Prostate gland (tissue), 2 donors: ENCODE results near the gene CELF2.

Source experiments
- CTCF ChIP-seq, 4 experiments: fragments of 200-600 bp in 2 of 4; fragments of 450-650 bp in 2 of 4; sonication (generic) in 2 of 4; IDR thresholded peaks; 1 replicate in 3 of 4; 2 replicates in 1 of 4; pipeline ENCODE4 v1.5.1; 2016 to 2019; ENCODE audit warnings: antibody characterized with exemption in 4 of 4, mild to moderate bottlenecking in 2 of 4, moderate library complexity in 2 of 4
- POLR2A ChIP-seq: fragments of 450-650 bp; IDR thresholded peaks from one replicate; pipeline ENCODE4 v1.6.1; 2016; ENCODE audit warnings: antibody characterized with exemption, mild to moderate bottlenecking
- POLR2AphosphoS5 ChIP-seq: sonication (generic); formaldehyde crosslinking; IDR thresholded peaks from one replicate; pipeline ENCODE4 v1.6.1; 2017; ENCODE audit warnings: antibody characterized with exemption

- no peak for TF ChIP-seq CTCF (IDR thresholded peaks at IDR 0.05)
- no peak for TF ChIP-seq POLR2AphosphoS5
- no peak for TF ChIP-seq POLR2A
Observed at GRCh38 chr10:11386044-11386443, 368.4 kb downstream of the CELF2 start.
